ENCODE measurements around the gene PTPRJ. TPM values are rescaled to one million over a fixed set of nuclear protein-coding genes. Genes with fewer than 3 reads are reported as not detected.

Gene PTPRJ
- total and polyA plus RNA-seq, 2 of the 13 experiments (the other 11 are each of a cell fraction or from before 2014, with no cell fraction given) = 1.0 to 1.2 TPM

GRCh38 chr11:48055292-48056132 is 75.2 kb downstream of the PTPRJ start (continued):
- TF ChIP-seq ZFP36 (IDR thresholded peaks at IDR 0.05; ENCODE audit: borderline replicate concordance, low read depth, low read length, partially characterized antibody) (no peak), ZNF318 (CRISPR knock-in tag; IDR thresholded peaks at IDR 0.05) (no peak), ZNF646 (CRISPR knock-in tag; IDR thresholded peaks at IDR 0.05) (0 out of 2 replicates have a peak, but pooled peaks have one; percentile 29), FOXK1 (CRISPR knock-in tag; IDR thresholded peaks at IDR 0.05; ENCODE audit: borderline replicate concordance, low read depth) (no peak), FOXA3 (CRISPR knock-in tag; IDR thresholded peaks at IDR 0.05) (peak; percentile 28; the same call in 1 of the 2 replicates), ZNF687 (CRISPR knock-in tag; IDR thresholded peaks at IDR 0.05) (peak; percentile 23; the same call in 1 of the 2 replicates), GABPB1 (CRISPR knock-in tag; IDR thresholded peaks at IDR 0.05) (no peak), ZNF263 (CRISPR knock-in tag; IDR thresholded peaks at IDR 0.05) (peak; percentile 78)
